ENCODE measurements around the gene RELN.

The RELN gene

DNA sequence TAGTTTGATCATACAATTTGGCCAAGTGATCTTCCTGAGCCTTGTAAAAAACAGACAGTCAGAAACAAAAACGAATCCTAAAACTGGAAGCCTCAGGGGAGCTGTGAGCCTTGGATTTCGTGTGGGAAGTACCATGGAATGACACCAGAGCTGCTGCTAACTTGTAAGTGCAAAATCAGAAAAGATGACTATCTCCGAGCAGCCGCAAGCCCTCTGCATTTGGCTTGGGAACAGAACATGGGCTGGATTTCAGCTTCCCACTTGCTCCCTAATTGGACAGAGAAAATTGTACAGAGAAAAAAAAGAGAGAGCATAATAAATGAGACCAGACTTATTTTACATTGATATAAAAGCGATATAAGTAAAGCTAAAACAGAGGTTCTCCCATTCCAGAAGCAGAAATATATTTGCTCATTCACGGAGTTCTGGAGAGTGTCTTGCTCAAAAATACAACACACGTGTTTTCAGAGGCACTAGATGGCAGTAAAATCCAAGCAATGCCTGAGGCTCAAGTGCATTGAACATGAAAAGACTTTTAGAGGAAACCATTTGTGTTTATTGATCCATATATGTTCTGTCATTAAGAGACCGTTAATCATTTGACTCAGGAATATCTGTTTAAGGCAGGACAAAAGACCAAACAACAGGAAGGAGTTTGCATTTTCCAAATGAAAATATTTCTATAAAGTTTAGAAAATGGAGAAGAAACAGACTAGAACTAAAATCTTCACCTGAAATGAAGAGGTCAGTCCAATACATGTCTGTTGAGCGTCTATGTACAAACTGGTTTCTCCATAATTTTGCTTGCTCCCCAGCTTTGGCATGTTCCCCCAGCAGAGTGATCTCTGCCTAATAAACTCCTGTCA, 465.2 kb downstream of the RELN start:
- peaks cover 0 to 6% of the 10 kb centered on the region in 2 experiments for H3K27me3 ChIP-seq (ENCODE audit: control insufficient read depth in 1 of 2, insufficient read depth in 1 of 2, low read length in 2 of 2)
- DNase-seq: peak; percentile 17
- no peak overlapping the region for H3K4me2 ChIP-seq (ENCODE audit: low read length, poor library complexity, severe bottlenecking)
- H4K91ac ChIP-seq (ENCODE audit: low read length): no peak overlapping the region
- H2BK5ac ChIP-seq (ENCODE audit: low read depth, low read length, poor library complexity, severe bottlenecking): no peak overlapping the region
- no peak overlapping the region for H3K27ac ChIP-seq (ENCODE audit: low read length, poor library complexity, severe bottlenecking)
- H2BK15ac ChIP-seq (ENCODE audit: low read depth, poor library complexity, severe bottlenecking): no peak overlapping the region
- no peak overlapping the region for H2BK120ac ChIP-seq (ENCODE audit: low read depth, low read length)
- no peak overlapping the region for H2BK12ac ChIP-seq (ENCODE audit: low read length in 2 of 2)
- no peak overlapping the region for H3K4ac ChIP-seq (ENCODE audit: low read depth in 1 of 2, low read length in 2 of 2)
- H3K9me3 ChIP-seq (ENCODE audit: control insufficient read depth, low read length): no peaks in the 10 kb centered on the region
- H3K23ac ChIP-seq (ENCODE audit: low read length in 2 of 2): no peak overlapping the region
- H4K8ac ChIP-seq (ENCODE audit: low read length): no peak overlapping the region
- no peak overlapping the region for H3K14ac ChIP-seq (ENCODE audit: low read length in 2 of 2)
- H2AFZ ChIP-seq (ENCODE audit: low read depth, low read length): no peak overlapping the region
- peak overlapping the region; percentile 45 for H3K9ac ChIP-seq (ENCODE audit: low read length)
- no peaks in the 10 kb centered on the region for H3K4me1 ChIP-seq (ENCODE audit: control insufficient read depth, insufficient read depth, low read depth, low read length)
- no peak overlapping the region for H2AK5ac ChIP-seq (ENCODE audit: low read length, severe bottlenecking)
- peak overlapping the region in 1 of 2 experiments; percentile 16 for H3K4me3 ChIP-seq (ENCODE audit: insufficient read depth in 1 of 2, low read depth in 1 of 2, low read length in 2 of 2)
- WGBS: 38% methylated on average over 8 of the region's 9 CpGs
- H3K36me3 ChIP-seq (ENCODE audit: control insufficient read depth in 1 of 2, insufficient read depth in 2 of 2, low read depth in 1 of 2, low read length in 2 of 2): no peaks in the 10 kb centered on the region
- no peak overlapping the region for H3K18ac ChIP-seq (ENCODE audit: low read depth in 1 of 2, low read length in 2 of 2)
- no peaks in the 10 kb centered on the region for H3K79me1 ChIP-seq (replicated peaks; ENCODE audit: low read length, poor library complexity, severe bottlenecking)

DNA sequence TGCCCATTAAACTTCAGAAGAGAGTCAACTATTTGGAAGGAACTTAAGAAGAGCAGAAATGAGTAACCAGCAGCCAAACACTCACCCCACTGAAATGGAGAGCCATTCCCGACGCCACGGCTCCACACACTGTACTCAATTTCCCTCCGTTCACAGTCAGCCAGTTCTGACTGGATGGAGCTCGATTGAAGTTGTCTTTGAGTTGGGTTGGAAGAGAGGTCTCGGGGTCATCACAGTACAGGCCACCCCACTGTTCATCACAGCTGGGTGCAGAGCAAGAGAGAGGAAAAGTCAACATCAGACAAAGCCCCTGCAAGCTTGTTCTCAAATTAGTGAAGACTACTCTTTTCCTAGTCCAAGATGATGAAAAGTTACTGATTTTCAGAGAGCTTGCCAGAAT, 467.5 kb downstream of the RELN start:
- DNase-seq: no peak
- Histone ChIP-seq H3K27ac (ENCODE audit: low read length, poor library complexity, severe bottlenecking) (no peak overlapping the region), H3K14ac (ENCODE audit: low read length in 2 of 2) (no peak overlapping the region), H2BK15ac (ENCODE audit: low read depth, poor library complexity, severe bottlenecking) (no peak overlapping the region), H4K91ac (ENCODE audit: low read length) (no peak overlapping the region), H3K18ac (ENCODE audit: low read depth in 1 of 2, low read length in 2 of 2) (no peak overlapping the region), H3K23ac (ENCODE audit: low read length in 2 of 2) (no peak overlapping the region), H2BK5ac (ENCODE audit: low read depth, low read length, poor library complexity, severe bottlenecking) (no peak overlapping the region), H4K8ac (ENCODE audit: low read length) (no peak overlapping the region), H2BK12ac (ENCODE audit: low read length in 2 of 2) (no peak overlapping the region), H3K4me1 (ENCODE audit: control insufficient read depth, insufficient read depth, low read depth, low read length) (no peaks in the 10 kb centered on the region), H3K4me2 (ENCODE audit: low read length, poor library complexity, severe bottlenecking) (no peak overlapping the region), H3K9me3 (ENCODE audit: control insufficient read depth, low read length) (no peaks in the 10 kb centered on the region), H3K79me1 (replicated peaks; ENCODE audit: low read length, poor library complexity, severe bottlenecking) (no peaks in the 10 kb centered on the region), H3K36me3 (ENCODE audit: control insufficient read depth in 1 of 2, insufficient read depth in 2 of 2, low read depth in 1 of 2, low read length in 2 of 2) (no peaks in the 10 kb centered on the region), H2BK120ac (ENCODE audit: low read depth, low read length) (no peak overlapping the region), H2AK5ac (ENCODE audit: low read length, severe bottlenecking) (no peak overlapping the region), H3K9ac (ENCODE audit: low read length) (no peak overlapping the region), H3K4me3 (ENCODE audit: insufficient read depth in 1 of 2, low read depth in 1 of 2, low read length in 2 of 2) (no peak overlapping the region), H2AFZ (ENCODE audit: low read depth, low read length) (no peak overlapping the region), H3K4ac (ENCODE audit: low read depth in 1 of 2, low read length in 2 of 2) (no peak overlapping the region), H3K27me3 (ENCODE audit: control insufficient read depth in 1 of 2, insufficient read depth in 1 of 2, low read length in 2 of 2) (peaks cover 0 to 6% of the 10 kb centered on the region in 2 experiments)
- 80% methylated on average over 1 of the region's 6 CpGs for WGBS

DNA sequence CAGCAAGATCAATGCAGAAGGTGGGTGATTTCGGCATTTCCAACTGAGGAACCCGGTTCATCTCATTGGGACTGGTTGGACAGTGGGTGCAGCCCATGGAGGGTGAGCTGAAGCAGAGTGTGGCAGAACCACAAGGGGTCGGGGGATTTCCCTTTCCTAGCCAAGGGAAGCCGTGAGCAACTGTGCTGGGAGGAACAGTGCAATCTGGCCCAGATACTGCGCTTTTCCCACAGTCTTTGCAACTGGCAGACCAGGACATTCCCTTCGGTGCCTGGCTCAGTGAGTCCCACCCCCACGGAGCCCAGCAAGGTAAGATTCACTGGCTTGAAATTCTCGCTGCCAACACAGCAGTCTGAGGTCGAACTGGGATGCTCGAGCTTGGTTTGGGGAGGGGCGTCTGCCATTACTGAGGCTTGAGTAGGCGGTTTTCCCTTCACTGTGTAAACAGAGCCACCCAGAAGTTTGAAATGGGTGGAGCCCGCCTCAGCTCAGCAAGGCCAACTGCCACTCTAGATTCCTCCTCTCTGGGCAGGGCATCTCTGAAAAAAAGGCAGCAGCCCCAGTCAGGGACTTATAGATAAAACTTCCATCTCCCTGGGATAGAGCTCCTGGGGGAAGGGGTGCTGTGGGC, 484.8 kb downstream of the RELN start:
- H3K9ac ChIP-seq (ENCODE audit: low read length): no peak overlapping the region
- no peak overlapping the region for H2BK12ac ChIP-seq (ENCODE audit: low read length in 2 of 2)
- no peaks in the 10 kb centered on the region for H3K4me1 ChIP-seq (ENCODE audit: control insufficient read depth, insufficient read depth, low read depth, low read length)
- no peak overlapping the region for H2AK5ac ChIP-seq (ENCODE audit: low read length, severe bottlenecking)
- no peak overlapping the region for H2AFZ ChIP-seq (ENCODE audit: low read depth, low read length)
- H2BK15ac ChIP-seq (ENCODE audit: low read depth, poor library complexity, severe bottlenecking): no peak overlapping the region
- H3K14ac ChIP-seq (ENCODE audit: low read length in 2 of 2): no peak overlapping the region
- DNase-seq: no peak
- H3K9me3 ChIP-seq (ENCODE audit: control insufficient read depth, low read length): no peaks in the 10 kb centered on the region
- no peak overlapping the region for H4K91ac ChIP-seq (ENCODE audit: low read length)
- H3K79me1 ChIP-seq (replicated peaks; ENCODE audit: low read length, poor library complexity, severe bottlenecking): no peaks in the 10 kb centered on the region
- no peak overlapping the region for H2BK120ac ChIP-seq (ENCODE audit: low read depth, low read length)
- H4K8ac ChIP-seq (ENCODE audit: low read length): no peak overlapping the region
- no peak overlapping the region for H3K4me2 ChIP-seq (ENCODE audit: low read length, poor library complexity, severe bottlenecking)
- no peaks in the 10 kb centered on the region for H3K27me3 ChIP-seq (ENCODE audit: control insufficient read depth in 1 of 2, insufficient read depth in 1 of 2, low read length in 2 of 2)
- no peak overlapping the region for H3K4me3 ChIP-seq (ENCODE audit: insufficient read depth in 1 of 2, low read depth in 1 of 2, low read length in 2 of 2)
- H3K27ac ChIP-seq (ENCODE audit: low read length, poor library complexity, severe bottlenecking): no peak overlapping the region
- 68% methylated on average over 13 of the region's 13 CpGs for WGBS
- H3K36me3 ChIP-seq (ENCODE audit: control insufficient read depth in 1 of 2, insufficient read depth in 2 of 2, low read depth in 1 of 2, low read length in 2 of 2): peaks cover 0 to 2% of the 10 kb centered on the region in 2 experiments
- no peak overlapping the region for H2BK5ac ChIP-seq (ENCODE audit: low read depth, low read length, poor library complexity, severe bottlenecking)
- no peak overlapping the region for H3K18ac ChIP-seq (ENCODE audit: low read depth in 1 of 2, low read length in 2 of 2)
- H3K4ac ChIP-seq (ENCODE audit: low read depth in 1 of 2, low read length in 2 of 2): no peak overlapping the region
- H3K23ac ChIP-seq (ENCODE audit: low read length in 2 of 2): no peak overlapping the region

DNA sequence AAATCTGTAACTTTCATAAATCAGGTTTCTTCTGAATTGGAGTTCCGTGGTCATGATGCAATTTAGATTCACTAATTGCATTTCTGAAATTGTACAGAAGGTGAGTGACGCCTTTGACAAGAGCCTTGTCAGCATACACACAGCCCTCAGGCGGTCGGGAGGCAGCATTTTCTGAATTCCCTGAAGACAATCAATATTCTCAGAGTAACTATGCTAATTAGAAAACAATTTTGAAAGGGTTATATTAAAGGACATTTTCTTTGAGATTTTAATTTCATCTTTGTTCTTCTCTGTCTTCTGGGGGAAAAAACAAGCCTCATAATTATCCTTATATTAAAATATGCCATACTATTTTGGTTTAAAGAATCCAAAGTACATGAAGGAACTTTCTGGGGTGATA, 488.3 kb downstream of the RELN start:
- H4K8ac ChIP-seq (ENCODE audit: low read length): no peak overlapping the region
- 79% methylated on average over 2 of the region's 4 CpGs for WGBS
- H3K27me3 ChIP-seq (ENCODE audit: control insufficient read depth in 1 of 2, insufficient read depth in 1 of 2, low read length in 2 of 2): no peaks in the 10 kb centered on the region
- no peak overlapping the region for H3K4ac ChIP-seq (ENCODE audit: low read depth in 1 of 2, low read length in 2 of 2)
- H3K9ac ChIP-seq (ENCODE audit: low read length): no peak overlapping the region
- no peak overlapping the region for H2BK15ac ChIP-seq (ENCODE audit: low read depth, poor library complexity, severe bottlenecking)
- no peak for DNase-seq
- no peaks in the 10 kb centered on the region for H3K79me1 ChIP-seq (replicated peaks; ENCODE audit: low read length, poor library complexity, severe bottlenecking)
- no peak overlapping the region for H4K91ac ChIP-seq (ENCODE audit: low read length)
- H3K4me3 ChIP-seq (ENCODE audit: insufficient read depth in 1 of 2, low read depth in 1 of 2, low read length in 2 of 2): no peak overlapping the region
- H2BK5ac ChIP-seq (ENCODE audit: low read depth, low read length, poor library complexity, severe bottlenecking): no peak overlapping the region
- H2AFZ ChIP-seq (ENCODE audit: low read depth, low read length): no peak overlapping the region
- no peak overlapping the region for H3K14ac ChIP-seq (ENCODE audit: low read length in 2 of 2)
- no peak overlapping the region for H3K23ac ChIP-seq (ENCODE audit: low read length in 2 of 2)
- no peak overlapping the region for H2BK120ac ChIP-seq (ENCODE audit: low read depth, low read length)
- no peak overlapping the region for H2AK5ac ChIP-seq (ENCODE audit: low read length, severe bottlenecking)
- no peak overlapping the region for H3K18ac ChIP-seq (ENCODE audit: low read depth in 1 of 2, low read length in 2 of 2)
- no peak overlapping the region for H2BK12ac ChIP-seq (ENCODE audit: low read length in 2 of 2)
- H3K27ac ChIP-seq (ENCODE audit: low read length, poor library complexity, severe bottlenecking): no peak overlapping the region
- H3K4me2 ChIP-seq (ENCODE audit: low read length, poor library complexity, severe bottlenecking): no peak overlapping the region
- no peaks in the 10 kb centered on the region for H3K9me3 ChIP-seq (ENCODE audit: control insufficient read depth, low read length)
- H3K4me1 ChIP-seq (ENCODE audit: control insufficient read depth, insufficient read depth, low read depth, low read length): no peaks in the 10 kb centered on the region
- H3K36me3 ChIP-seq (ENCODE audit: control insufficient read depth in 1 of 2, insufficient read depth in 2 of 2, low read depth in 1 of 2, low read length in 2 of 2): peaks cover 0 to 2% of the 10 kb centered on the region in 2 experiments

Data from mesenchymal stem cell (in vitro differentiated cells and primary cell).